Activated naive CD4-positive, alpha-beta T cell (primary cell): ENCODE measurements around the gene CCDC69.
"Not testable (repeated sequence)": the region's sequence is repeated elsewhere in the genome, so short reads cannot be mapped to it uniquely, and the experiment has no call there.

Experiments used
- DNase-seq, 4 experiments: peaks; one replicate each; lab custom pipeline; 2025; lab: John Stamatoyannopoulos, UW

Gene CCDC69, protein sequence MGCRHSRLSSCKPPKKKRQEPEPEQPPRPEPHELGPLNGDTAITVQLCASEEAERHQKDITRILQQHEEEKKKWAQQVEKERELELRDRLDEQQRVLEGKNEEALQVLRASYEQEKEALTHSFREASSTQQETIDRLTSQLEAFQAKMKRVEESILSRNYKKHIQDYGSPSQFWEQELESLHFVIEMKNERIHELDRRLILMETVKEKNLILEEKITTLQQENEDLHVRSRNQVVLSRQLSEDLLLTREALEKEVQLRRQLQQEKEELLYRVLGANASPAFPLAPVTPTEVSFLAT

DNA sequence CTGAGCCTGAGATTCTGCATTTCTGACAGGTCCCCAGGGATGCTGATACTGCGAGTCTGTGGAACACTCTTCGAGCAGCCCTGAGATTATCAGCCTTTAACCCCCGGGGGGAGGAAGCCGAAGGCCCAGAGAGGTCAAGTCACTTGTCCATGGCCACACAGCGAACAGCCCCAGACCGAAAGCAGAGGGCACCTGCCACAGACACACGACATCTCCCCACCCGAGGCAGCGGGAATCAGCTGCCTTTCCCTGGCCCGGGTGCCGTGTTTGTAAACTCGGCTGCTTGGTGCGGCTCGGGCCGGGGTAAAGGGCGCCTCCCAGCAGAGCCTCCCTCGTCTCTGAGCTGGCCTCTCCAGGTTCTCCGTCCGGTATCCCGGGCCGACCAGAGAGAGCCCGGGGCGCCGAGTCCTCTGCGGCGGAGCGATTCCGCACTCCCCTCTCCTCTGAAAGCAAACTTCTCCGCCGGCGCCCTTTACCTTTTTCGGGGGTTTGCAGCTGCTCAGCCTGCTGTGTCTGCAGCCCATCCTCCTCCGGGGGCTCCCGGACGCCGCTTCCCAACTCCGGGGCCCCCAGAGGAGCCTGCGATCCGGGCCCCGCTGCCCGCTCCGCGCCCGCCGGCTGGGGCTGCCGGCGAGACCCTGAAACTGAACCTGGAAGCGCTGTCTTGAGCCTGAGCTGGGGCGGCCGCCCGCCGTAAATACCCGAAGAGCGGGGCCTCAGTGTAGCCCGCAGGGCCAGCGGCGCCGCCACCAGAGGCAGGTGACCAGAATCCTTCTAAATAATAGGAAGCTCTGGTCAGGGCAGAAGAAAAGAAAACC lies at the start of gene CCDC69:
Gene CCDC69 (minus strand): TSS at position 646 of the 818 bp plus-strand sequence. CDS start 122 bp downstream, at position 524.
- peak in 3 of 4 experiments; percentile 20 to 44 (median 33) for DNase-seq

DNA sequence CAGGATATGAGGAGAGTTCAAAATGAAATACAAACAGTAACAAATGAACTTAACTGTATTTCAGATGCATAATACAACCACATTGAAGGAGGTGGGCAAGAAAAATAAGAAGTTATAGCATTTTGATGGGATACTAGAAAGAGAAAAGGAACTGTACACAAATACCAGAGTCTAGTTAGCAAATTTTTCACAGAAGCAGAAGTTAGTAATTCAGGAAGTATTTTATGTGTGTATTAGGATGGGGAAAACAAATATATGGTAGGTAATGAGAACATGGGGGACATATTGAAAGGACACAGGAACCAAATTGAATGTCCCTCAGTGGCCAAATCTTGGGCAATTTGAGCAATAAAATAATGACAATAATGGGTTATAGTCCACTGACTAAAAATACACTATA lies 47.4 kb upstream of the CCDC69 start:
- no peak for DNase-seq

DNA sequence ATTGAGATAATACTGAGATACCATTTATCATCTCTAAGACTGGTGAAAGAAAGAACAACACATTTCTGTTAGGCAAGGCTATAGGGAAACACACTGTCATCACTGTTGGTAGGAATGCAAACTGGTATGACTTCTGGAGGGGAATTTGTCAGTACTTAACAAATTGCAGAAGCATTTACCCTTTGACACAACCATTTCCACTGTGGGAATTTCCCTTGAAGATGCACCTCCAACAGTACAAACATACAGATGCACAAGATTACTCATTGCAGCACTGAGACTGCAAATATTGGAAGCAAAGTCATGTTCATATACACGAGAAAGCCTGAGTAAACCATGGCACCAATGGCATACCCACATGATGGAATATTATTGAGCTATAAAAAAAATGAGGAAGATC lies 46.7 kb upstream of the CCDC69 start:
- no peak for DNase-seq

DNA sequence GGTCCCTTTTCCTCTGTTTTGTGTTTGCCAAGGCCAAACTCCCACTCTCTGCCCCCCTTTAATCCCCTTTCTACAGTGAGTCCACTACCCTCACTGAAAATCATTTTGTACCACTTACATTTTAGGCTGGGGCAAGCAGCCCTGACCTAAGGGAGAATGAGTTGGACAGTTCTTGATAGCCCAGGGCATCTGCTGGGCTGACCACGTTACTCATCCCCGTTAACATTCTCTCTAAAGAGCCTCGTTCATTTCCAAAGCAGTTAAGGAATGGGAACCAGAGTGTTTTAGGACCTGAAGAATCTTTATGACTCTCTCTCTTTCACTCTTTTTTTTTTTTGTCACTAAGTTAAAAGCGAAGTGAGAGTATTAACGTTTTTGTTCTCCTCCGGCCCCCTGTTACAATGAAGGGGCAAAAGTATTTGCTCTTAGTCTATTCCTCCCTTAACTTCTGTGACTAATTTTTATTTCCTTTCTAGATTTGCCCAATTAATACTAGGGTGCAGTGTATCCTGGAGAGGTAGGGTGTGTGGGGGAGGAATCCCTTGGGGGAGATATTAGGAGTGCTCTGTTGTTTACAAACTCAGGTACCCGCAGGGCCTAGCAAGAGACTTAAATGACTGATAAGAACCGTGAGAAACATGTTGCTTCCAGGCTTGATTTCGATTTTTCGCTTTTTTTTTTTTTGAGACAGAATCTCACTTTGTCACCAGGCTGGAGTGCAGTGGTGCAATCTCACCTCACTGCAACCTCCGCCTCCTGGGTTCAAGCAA lies 43.8 kb upstream of the CCDC69 start:
- DNase-seq, result no peak

DNA sequence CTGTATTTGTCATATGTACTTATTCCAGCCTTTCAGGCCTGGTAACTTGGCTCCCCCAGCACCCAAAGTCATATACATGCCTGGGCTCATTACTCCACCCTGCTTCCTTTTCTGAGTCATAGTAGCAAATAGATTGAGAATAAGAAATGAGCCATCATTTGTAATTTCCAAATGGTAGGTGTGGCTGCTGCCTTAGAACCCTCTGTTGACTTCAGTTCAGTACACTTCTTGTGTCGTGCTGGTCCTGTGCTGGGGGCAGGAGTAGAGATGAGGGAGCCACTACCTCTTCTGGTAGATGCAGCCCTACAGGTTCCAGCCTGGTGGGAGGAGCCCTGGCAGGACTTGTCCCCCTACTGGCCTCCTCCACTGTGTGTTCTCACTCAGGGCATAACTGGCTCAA lies 40.2 kb upstream of the CCDC69 start:
- DNase-seq, result no peak

DNA sequence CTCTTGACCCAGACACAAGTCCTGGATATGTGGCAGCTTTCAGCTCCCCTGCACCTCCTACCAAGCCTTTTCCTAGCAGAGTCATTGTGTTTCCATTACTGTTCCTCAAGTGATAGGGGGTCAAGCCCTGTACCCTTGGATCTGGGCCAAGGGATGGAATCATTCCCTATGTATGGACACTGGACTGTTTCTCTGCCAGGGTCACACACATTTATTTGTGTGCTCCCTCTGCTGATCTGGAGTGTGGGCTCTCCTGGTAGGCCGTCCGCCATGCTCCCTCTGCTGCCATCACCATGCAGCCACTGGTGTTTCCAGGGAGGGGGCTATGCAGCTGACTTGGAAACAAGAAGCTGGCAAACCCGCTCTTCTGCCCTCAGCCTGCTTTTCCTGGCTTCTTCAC lies 38.6 kb upstream of the CCDC69 start:
- DNase-seq, result no peak

DNA sequence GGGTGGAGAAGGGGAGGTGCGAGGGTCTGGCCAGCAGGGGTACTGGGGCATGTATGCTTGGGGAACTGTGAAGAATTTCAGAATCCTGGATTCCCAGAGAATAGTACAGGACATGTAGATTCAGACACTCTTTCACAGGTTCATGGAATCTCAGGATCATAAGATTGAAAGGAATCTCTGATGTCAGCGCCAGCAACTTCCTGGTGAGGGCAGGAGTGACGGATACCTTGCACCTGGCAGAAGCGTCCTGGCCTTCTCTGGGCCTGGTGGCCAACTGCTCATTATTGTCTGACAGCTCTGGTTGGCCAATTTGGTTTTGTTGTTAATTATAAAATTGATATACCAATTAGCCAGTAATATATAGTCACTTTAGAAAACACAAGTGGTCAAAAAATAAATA lies 36.0 kb upstream of the CCDC69 start:
- DNase-seq, result no peak

DNA sequence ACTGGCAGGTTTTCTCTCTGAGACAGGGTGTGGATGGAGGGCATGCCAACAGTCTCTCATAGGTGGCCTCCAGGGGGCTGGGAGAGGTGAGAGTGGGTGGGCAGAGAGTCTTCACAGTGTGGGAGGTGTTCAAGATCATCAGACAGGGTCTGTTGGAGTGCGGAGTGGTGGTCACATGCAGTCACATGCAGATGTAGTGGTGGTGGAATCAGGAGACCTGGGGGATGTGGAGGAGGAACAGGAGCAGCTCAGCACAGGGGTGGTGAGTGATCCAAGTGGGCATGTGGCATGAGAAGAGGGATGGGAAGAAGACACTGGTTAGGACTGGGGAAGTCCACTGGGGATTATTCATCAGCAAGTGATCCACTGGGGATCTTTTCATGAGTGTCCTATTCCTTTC lies 34.9 kb upstream of the CCDC69 start:
- no peak for DNase-seq

DNA sequence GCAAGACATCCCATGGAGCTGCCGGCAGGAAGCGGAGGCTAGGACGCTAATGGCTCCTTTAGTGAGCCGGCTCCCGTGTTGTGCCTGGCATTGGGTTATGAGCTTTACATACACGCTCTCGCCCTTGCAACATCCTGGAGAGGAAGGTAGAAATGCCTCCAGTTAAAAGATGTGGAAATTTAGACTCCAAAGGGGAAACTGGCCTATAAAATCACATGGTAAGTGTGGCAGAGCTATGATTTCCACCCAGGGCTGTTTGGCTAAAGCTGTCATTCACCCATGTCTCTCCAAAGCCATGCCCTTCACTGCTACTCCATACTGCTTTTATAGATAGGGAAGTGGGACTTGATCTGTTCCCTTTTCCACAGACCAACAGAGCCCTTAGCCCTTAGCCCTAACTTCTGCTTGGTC lies 34.3 kb upstream of the CCDC69 start:
- no peak for DNase-seq

DNA sequence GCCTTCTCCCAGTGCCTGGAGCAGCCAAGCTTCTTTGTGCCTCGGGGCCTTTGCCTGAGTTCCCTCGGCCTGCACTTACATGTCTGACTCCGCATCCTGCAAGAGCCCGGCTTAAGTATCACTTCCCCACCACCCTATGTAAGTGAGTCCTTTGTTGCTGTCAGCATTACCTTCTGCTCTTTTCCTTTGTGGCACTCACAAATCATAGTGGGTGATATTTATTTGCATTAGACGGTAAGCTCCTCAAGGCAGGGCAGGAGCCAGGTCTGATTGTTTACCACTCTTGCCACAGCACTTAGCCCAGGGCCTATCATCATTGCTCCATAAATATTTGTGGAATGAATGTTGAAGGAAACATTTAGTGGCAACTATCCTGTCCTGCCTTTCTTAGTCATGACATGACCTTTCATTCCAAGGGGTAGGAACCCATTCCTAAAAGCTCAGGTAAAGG lies 33.9 kb upstream of the CCDC69 start:
- no peak for DNase-seq

DNA sequence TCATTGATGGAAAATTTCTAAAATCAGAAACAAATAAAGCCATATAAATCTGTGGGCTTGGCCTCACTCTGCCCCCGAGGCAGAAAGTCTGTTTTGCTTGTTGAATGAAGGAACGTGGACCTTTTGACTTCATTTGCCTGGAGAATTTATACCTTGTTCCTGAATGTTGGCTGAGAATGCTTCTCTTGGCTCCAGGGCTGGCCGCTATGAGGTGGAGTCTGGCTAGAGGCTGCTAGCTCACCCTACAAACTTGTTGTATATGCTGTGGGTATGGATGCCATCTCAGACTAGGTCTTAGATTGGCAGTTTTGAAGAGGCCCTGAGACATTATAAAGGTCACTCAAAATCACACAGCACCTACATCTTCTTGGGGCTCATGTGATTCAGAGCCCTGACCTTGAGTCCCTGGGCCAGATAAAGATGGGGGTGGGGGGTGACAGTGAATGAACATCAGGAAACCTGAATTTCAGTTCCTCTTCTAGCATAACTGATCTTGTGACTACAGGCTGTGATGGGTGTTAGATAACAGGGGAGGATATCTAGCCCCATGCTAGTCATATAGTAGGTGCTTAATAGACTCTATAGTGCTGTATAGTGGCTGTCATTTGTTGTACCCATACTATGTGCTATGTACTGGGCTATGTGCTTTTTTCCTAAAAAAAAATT lies 31.9 kb upstream of the CCDC69 start:
- DNase-seq, result no peak

DNA sequence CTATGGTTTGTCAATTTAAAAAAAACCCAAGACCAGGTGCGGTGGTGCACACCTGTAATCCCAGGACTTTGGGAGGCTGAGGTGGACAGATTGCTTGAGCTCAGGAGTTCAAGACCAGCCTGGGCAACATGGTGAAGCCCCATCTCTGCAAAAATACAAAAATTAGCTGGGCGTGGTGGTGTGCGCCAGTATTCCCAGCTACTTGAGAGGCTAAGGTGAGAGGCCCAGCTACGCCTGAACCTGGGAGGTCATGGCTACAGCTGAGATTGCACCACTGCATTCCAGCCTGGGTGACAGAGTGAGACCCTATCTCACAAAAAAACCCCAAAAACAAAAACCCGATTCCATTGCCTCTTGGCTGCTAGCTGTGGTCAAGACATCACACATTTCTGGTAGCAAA lies 31.1 kb upstream of the CCDC69 start:
- DNase-seq, result not testable (repeated sequence)

DNA sequence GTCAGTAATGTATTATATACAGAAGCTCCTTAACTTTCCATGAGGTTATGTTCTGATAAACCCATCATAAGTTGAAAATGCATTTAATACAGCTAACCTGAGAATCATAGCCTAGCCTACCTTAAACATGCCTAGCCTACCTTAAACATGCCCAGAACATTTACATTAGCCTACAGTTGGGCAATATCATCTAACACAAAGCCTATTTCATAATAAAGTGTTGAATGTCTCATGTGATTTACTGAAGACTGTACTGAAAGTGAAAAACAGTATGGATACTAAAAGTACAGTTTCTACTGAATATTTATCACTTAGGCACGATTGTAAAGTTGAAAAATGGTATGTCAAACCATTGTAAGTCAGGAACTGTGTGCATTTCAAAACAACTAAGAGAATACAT lies 30.7 kb upstream of the CCDC69 start:
- no peak for DNase-seq

DNA sequence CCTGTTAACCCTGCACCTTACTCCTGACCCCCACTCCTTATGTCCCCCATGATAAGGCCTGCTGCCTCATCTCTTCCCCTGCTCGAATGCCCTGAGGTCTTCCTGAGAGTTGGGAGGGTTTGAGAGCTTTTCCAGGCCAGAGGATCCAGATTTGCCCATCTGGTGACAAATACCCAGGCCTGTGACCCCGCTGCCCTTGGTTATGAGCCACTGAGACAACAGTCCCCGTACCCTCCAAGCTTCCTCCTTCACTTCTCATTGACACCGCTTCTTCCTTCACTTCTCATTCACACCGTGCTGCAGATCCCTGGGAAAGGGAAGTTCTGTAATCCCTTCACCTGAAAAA lies 29.7 kb upstream of the CCDC69 start:
- no peak for DNase-seq

DNA sequence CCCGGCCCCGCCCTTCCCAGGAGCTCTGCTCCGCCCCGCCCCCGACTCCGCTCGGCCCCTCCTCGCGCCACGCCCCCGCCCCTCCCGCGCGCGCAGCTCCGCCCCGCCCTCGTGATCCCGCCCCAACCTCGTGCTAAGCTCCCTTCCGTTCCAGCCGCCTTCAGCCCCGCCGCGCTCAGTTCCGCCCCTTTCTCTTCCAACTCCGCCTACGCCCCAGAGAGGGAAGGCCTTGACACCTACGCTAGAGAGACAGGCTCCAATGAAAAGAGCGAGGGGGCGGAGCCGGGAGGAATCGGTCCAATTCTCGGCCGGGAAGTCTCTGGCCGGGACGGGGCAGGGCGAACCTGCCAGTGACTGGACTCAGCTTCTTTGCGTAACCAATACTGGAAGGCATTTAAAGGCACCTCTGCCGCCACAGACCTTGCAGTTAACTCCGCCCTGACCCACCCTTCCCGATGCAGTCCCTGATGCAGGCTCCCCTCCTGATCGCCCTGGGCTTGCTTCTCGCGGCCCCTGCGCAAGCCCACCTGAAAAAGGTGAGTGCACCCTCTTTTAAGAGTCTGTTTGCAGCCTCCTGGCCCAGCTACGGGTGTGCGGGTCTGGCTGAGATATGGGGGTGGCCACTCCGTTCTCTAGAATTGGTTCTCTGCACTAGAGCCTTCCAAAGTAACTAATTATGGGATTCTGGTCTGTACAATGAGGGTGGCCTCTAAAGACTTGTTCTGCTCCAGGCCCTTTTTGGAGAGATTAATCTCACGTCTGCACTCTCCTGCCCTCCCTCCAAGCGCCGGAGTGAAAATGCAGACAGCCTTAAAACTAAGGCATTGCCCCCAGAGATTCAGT lies 29.1 kb upstream of the CCDC69 start, which contains the start of gene GM2A:
Gene GM2A (plus strand): TSS at position 424 of the 843 bp plus-strand sequence. CDS start 32 bp downstream, at position 456.
- DNase-seq, result peak; percentile 91 to 97 (median 96)

DNA sequence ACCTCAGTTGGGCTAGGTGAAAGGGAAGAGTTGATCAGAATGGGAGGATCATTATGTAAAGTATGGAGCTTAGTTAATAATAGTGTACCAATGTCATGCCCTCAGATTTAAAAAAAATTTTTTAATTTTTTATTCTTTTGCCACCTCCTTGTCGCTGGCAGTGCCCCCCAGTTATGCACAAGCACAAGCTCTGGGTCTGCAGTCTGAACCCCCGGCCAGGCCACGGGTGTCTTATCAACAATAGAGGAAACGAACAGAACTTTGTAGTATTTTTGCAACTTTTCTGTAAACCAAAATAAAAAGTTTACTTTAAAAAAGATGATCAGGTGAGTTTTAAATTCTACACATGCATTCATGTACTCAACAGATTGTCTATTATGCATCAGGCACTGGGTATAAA lies 27.7 kb upstream of the CCDC69 start:
- no peak for DNase-seq

DNA sequence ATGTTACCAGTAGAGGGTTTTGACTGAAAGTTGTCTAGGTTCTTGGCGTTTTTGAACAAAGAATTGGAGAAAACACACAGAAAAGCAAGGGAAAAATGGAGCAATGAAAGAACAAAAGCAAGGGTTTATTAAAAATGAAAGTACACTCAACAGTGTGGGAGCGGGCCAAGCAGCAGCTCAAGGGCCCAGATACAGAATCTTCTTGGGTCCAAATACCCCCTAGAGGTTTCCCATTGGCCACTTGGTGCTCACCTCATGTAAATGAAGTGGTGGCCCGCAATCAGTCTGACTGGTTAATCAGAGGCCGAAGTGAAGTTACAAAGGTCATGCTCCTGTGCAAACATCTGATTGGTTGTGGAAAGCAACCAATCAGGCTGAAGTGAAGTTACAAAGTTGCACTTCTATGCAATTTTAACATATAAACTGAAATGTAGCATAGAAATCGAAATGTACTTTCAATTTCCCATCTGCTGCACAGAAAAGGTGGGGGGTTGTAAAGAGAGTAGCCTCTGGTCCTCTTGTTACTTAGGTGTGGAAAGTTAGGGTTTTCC lies 27.2 kb upstream of the CCDC69 start:
- no peak for DNase-seq

DNA sequence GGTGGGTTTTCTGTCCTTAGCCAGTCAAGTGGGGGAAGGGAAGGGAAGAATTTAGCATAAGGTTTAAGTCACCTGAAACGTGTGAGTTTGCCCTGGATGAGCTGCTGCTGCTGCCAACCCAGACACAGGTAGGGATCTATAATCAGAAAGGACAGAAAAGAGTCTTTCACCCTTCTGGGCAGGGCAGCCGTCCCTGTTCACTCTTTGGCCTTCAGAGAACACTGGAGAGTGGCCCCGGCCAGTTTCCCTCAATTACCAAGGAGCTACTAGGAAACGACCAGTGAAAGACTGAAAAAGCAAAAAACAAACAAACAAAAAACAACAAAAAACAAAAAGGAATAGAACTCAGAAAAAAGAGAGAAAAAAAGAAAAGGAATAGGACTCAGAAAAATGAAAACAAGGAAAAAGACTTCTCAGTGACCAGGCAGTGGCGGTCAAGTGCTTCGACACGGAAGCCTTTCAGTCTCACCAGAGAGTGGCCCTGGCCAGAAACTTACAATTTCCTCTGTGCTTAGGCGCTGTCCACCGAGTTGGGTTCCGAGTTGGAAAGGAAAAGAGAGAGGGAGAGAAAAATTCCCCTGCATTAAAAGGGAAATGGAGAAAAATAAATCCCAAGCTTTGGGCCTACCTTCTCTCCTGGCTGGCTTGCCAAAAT lies 26.6 kb upstream of the CCDC69 start:
- no peak for DNase-seq

DNA sequence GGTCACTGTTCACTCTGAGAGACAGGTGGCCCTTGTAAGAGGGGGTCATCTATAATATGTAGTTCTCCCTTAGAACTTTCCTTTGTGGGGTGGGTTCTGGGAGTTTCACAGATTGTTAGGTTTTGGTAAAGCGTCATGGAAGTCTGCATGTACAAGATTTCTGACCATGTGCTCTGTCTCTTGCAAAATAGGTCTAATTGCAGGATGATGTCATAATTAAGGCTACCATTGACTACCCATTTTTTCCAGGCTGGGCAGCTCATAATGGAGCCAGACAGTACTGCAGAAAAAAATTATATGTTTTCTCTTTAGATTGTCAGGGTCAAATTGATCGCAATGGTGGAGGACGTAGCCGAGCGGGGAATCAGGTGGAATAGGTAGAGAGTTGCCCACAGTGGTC lies 25.4 kb upstream of the CCDC69 start:
- DNase-seq, result no peak

DNA sequence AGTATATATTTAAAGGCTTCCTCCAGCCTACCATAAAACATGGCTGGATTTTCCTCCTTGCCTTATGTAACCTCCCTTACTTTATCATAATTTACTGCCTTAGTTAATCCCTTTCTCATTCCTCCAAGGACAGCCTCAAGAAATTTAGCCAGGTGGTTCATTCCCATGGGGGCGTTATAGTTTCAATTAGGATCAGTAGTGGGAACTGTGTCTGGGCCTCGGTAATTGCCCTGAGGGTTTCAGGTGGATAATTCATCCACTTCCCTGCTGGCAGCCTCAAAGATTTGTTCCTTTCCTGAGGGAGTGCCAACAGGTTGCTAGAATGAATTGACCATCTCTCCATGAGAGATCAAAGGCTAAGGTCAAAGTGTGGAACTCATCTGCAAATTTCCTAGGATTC lies 24.8 kb upstream of the CCDC69 start:
- no peak for DNase-seq
